SK-N-SH (cell line): ENCODE measurements around the gene XK.

Experiments
- EZH2phosphoT487 ChIP-seq: fragments of 200-600 bp; sonication (generic); IDR thresholded peaks from 2 replicates; pipeline ENCODE4 v1.6.1; 2017; ENCODE audit warnings: low read depth, mixed run types, mild to moderate bottlenecking, antibody characterized with exemption, moderate library complexity, borderline replicate concordance
- GABPA ChIP-seq: IDR thresholded peaks from 2 replicates; pipeline ENCODE4 v1.4.0; 2012; ENCODE audit warnings: low read depth, mild to moderate bottlenecking
- MXI1 ChIP-seq: IDR thresholded peaks from 2 replicates; pipeline ENCODE4 v1.6.1; 2012; ENCODE audit warnings: mild to moderate bottlenecking, low read depth, low read length, improper control_type of control experiment
- NFIC ChIP-seq: IDR thresholded peaks from 2 replicates; pipeline ENCODE4 v1.4.0; 2012; ENCODE audit warnings: borderline replicate concordance
- PBX3 ChIP-seq: IDR thresholded peaks from 2 replicates; pipeline ENCODE4; 2012
- POLR2AphosphoS5 ChIP-seq: IDR thresholded peaks from 2 replicates; pipeline ENCODE4 v1.6.1; 2012; ENCODE audit warnings: low read depth, low read length
- RAD21 ChIP-seq: IDR thresholded peaks from 2 replicates; pipeline ENCODE4 v1.6.1; 2012; ENCODE audit warnings: mild to moderate bottlenecking, low read length
- SIN3A ChIP-seq: IDR thresholded peaks from 2 replicates; pipeline ENCODE4 v1.6.1; 2012; ENCODE audit warnings: low read depth, mild to moderate bottlenecking, low read length, moderate library complexity, borderline replicate concordance
- TAF1 ChIP-seq: IDR thresholded peaks from 2 replicates; pipeline ENCODE4 v1.6.1; 2012; ENCODE audit warnings: low read depth, mild to moderate bottlenecking, low read length, moderate library complexity, borderline replicate concordance
- YY1 ChIP-seq: IDR thresholded peaks from 2 replicates; pipeline ENCODE4 v1.4.0; 2012; ENCODE audit warnings: low read depth, mild to moderate bottlenecking
- TF ChIP-seq, protein P1 (sequence below): IDR thresholded peaks from 2 replicates; pipeline ENCODE4 v1.4.0; 2012; ENCODE audit warnings: low read depth
- TF ChIP-seq, protein P2 (sequence below): fragments of 200-600 bp; sonication (generic); IDR thresholded peaks from 2 replicates; pipeline ENCODE4 v1.6.1; 2017; ENCODE audit warnings: antibody characterized with exemption, mild to moderate bottlenecking, moderate library complexity
- TF ChIP-seq, protein P3 (sequence below): fragments of 150-350 bp; IDR thresholded peaks from 2 replicates; pipeline ENCODE4 v1.6.1; 2016; ENCODE audit warnings: mild to moderate bottlenecking, low read depth, low read length

DNA sequence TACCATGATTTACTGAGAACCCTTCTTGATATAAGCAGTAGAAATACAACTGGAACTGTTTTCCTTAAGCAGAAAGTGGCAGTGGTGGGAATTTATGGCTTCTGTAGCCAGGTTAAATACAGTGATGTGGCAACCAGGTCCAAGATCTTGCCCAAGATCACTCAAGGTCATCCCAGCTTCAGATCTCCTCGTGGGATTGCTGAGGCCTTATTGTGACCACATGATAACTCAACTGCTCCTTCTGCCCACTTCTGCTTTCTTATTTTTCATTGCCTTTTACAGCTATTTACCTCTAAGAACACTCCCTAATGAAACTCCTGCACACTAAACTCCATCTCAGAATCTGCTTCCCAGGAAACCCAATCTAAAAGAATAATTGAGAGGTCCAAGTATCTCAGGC, 81.8 kb downstream of the XK start:
- TF ChIP-seq, protein P1, sequence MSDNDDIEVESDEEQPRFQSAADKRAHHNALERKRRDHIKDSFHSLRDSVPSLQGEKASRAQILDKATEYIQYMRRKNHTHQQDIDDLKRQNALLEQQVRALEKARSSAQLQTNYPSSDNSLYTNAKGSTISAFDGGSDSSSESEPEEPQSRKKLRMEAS = no peak
- TF ChIP-seq SIN3A (no peak), POLR2AphosphoS5 (no peak), RAD21 (no peak), PBX3 (no peak), TAF1 (no peak), MXI1 (no peak), GABPA (no peak), EZH2phosphoT487 (no peak), YY1 (no peak), NFIC (no peak)
- TF ChIP-seq, protein P2, sequence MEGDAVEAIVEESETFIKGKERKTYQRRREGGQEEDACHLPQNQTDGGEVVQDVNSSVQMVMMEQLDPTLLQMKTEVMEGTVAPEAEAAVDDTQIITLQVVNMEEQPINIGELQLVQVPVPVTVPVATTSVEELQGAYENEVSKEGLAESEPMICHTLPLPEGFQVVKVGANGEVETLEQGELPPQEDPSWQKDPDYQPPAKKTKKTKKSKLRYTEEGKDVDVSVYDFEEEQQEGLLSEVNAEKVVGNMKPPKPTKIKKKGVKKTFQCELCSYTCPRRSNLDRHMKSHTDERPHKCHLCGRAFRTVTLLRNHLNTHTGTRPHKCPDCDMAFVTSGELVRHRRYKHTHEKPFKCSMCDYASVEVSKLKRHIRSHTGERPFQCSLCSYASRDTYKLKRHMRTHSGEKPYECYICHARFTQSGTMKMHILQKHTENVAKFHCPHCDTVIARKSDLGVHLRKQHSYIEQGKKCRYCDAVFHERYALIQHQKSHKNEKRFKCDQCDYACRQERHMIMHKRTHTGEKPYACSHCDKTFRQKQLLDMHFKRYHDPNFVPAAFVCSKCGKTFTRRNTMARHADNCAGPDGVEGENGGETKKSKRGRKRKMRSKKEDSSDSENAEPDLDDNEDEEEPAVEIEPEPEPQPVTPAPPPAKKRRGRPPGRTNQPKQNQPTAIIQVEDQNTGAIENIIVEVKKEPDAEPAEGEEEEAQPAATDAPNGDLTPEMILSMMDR = no peak
- TF ChIP-seq, protein P3, sequence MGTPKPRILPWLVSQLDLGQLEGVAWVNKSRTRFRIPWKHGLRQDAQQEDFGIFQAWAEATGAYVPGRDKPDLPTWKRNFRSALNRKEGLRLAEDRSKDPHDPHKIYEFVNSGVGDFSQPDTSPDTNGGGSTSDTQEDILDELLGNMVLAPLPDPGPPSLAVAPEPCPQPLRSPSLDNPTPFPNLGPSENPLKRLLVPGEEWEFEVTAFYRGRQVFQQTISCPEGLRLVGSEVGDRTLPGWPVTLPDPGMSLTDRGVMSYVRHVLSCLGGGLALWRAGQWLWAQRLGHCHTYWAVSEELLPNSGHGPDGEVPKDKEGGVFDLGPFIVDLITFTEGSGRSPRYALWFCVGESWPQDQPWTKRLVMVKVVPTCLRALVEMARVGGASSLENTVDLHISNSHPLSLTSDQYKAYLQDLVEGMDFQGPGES = no peak
